GM19467 (cell line): Measurements from ENCODE around the gene LRRC8A.

Experiments
- ATAC-seq: cut with Tn5 transposase; IDR thresholded peaks from one replicate; pipeline ENCODE4 v1.9.1; 2021; ENCODE audit warnings: mild to moderate bottlenecking, moderate library complexity; ENCODE audit not compliant: unreplicated experiment

Gene LRRC8A

DNA sequence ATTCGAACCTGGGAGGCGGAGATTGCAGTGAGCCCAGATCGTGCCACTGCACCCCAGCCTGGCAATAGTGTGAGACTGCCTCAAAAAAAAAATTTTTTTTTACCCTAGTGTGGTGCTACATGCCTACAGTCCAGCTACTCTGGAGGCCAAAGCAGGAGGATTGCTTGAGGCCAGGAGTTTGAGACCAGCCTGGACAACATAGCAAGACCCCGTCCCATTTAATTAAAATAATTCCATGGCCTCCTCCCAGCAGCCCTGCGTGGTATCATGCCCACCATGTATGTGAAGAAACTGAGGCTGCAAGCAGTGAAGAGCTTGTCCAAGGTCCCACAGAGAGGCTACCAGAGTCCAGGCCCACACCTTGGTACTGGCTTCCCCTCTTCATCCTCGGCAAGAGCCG is 19.4 kb downstream of the LRRC8A start:
- ATAC-seq: no peak

DNA sequence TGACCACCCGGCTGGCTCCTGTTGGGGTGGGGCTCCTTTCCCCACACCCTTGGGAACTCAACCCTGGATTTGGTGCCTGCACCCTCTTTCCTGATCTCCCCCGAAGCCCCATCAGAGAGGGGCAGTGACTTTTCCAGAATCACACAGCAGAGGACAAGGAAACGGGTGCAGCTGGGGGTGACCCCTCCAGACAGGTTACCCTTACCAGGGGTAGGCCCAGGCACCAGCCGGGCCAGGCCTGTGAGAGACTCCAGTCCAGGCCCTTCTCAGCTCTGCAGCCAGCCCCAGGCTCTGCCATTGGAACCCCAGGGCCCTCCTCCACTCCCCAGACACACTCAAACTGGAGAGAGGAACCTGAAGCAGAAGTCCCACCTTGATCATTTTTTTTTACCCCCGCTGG is 19.9 kb downstream of the LRRC8A start:
- ATAC-seq: no peak

DNA sequence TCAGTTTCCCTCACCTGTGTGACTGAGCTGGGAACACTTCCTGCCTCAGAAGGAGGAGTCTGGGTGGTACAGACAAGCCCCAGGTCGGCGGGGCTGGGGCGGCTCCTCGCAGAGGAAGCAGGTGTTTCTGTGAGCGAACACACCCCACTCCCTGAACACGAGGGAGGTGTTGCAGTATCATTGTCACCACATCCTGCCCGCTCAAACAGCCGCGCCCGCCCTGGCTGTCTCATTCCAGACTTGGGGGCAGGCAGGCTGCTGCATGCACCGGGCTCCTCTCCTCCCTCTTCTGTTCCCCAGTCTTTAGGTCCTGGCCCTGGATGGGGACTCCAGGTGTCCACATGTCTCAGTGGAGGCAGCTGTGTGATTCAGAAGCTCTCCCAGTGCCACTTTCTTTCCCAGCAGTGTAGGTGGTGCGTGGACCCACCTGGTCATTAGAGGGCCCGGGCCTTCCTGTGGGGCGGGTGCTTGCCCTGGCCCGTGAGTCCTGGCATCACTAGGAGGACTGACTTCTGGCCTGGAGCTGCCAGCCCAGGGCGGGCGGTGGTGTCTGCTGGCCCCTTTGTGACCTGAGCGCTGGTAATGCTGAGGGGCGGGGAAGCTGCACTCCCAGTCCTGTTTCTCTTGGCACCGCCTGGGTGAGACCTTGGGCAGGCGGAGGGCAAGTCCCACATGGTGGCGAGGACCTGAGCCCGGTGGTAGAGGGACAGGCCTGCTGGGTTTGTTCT is 20.6 kb downstream of the LRRC8A start:
- peak; percentile 85 for ATAC-seq

DNA sequence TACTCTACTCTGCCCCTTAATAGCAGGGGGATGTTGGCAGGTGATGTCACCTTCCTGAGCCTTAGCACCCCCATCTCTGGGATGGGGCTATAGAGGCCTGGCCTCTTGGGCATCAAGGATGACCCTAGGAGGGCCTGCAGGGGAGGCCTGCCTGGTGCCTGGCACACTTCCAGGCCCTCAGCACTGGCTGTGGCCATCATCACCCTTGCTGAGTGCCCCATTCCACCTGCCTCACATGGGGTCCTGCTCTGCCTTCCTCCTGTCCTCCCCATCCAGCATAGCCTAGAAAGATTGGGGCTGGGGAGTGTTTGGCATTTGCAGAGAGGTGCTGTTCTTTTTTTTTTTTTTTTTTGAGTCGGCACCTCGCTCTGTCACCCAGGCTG is 21.1 kb downstream of the LRRC8A start:
- no peak for ATAC-seq

DNA sequence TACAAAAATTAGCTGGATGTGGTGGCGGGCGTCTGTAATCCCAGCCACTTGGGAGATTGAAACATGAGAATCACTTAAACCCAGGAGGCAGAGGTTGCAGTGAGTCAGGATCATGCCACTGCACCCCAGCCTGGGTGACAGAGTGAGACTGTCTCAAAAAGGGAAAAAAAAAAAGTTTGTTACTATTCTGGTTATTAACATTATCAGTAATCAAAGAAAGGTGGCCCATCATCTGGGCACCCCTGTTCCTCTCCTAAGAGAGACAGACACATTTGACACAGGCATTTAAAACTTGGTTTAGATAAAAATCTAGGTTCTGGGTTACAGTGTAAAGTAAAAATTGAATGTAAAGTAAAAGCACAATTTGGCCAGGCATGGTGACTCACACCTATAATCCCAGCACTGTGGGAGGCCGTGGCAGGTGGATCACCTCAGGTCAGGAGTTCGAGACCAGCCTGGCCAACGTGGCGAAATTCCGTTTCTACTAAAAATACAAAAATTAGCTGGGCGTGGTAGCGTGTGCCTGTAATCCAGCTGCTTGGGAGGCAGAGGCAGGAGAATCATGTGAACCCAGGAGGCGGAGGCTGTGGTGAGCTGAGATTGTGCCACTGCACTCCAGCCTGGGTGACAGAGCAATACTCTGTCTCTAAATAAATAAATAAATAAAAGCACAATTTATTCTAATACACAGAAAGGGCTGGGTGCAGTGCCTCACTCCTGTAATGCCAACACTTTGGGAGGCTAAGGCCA is 22.1 kb downstream of the LRRC8A start:
- ATAC-seq: no peak

DNA sequence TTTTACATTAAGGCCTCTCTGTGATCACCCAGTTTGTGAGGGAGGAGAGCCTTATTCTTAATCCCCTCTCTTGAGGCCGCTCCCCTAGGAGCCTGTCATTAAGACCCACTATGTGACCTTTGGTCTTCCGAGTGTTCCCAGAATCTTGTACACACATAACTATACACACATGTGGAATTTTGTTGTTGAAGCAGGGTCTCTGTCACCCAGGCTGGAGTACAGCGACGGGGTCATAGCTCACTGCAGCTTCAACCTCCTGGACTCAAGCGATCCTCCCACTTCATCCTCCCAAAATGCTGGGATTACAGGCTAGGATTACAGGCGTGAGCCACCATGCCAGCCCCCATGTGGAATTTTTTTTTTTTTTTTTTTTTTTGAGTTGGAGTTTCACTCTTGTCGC is 24.0 kb downstream of the LRRC8A start:
- ATAC-seq: no peak

DNA sequence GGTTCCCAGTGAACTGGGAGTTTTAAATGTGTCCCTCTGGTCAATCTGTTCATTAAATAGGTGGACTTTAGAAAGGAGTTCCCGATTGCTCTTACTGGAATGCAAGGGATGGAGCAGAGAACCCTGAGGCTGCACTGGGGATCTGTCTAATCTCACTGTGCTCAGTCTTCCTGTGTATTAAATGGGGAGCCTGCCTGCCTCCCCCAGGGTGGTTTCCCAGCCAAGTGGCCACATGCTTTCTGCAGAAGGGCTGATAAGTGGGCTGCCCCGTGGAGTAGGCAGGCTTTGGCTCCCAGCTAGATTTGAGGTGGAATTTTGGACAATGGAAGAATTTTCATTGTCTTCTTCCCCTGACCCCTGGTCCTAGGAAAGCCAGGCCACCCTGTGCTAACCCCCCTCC is 24.8 kb downstream of the LRRC8A start:
- no peak for ATAC-seq

DNA sequence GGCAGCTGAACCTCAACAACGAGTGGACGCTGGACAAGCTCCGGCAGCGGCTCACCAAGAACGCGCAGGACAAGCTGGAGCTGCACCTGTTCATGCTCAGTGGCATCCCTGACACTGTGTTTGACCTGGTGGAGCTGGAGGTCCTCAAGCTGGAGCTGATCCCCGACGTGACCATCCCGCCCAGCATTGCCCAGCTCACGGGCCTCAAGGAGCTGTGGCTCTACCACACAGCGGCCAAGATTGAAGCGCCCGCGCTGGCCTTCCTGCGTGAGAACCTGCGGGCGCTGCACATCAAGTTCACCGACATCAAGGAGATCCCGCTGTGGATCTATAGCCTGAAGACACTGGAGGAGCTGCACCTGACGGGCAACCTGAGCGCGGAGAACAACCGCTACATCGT is 26.4 kb downstream of the LRRC8A start:
- no peak for ATAC-seq

DNA sequence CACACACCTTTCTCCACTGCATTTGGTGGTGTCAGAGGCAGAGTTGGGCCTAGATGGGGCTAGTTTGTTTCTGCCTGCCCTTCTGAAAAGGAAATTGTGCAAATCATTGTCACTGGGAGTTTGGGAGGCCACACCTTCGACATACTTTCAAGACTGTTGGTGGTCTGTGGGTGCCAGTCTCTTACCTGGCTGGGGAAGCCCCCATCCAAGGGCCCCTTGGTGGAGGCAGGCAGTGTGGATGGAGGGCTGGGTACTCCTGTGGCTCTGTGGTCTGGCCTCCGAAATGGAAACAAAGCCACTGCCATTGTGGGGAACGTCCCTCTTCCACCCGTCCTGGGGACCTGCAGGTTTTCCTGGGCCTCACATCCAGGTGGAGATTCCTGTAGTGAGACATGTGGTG is 27.9 kb downstream of the LRRC8A start:
- ATAC-seq: no peak

DNA sequence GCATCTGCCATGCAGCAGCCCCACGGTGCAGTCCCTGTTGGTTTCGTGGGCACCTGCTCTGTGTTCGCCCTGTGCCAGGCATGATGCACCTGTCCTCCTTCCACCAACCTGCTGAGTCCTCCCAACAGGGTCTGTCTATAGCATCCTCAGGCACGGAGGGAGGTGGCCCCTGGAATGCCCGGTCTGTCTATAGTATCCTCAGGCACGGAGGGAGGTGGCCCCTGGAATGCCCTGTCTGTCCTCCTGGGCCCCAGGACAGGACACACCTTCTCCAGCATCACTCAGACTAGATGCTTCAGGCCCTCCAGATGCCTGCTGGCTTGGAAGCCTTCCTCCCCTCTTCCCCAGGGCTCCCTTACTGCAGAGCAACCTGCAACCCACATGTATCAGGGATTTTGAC is 29.0 kb downstream of the LRRC8A start:
- ATAC-seq: no peak

DNA sequence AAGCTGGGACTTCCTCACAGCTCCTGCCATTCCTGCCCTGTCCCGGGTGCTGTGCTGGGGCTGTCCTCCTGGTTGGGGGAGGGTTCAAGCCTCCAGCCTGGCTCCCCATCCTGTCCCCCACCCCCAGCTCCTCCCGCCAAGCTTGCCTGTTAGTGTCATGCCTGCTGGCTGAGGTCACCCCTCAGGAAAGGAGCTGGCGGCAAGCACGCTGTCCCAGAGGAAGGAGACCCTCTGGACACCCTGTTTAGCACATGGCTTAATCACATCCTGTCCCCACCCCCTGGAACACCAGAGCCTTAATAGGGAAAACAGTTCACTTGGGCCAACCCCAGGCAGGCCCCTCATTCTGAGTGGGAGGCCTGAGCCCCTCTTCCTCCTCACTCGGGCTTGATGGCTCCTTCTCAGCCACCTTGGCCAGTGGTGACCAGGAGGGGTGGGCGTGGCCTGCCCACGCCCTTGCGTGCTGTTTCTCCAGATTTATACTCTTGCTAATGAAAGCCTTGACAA is 29.6 kb downstream of the LRRC8A start:
- no peak for ATAC-seq

DNA sequence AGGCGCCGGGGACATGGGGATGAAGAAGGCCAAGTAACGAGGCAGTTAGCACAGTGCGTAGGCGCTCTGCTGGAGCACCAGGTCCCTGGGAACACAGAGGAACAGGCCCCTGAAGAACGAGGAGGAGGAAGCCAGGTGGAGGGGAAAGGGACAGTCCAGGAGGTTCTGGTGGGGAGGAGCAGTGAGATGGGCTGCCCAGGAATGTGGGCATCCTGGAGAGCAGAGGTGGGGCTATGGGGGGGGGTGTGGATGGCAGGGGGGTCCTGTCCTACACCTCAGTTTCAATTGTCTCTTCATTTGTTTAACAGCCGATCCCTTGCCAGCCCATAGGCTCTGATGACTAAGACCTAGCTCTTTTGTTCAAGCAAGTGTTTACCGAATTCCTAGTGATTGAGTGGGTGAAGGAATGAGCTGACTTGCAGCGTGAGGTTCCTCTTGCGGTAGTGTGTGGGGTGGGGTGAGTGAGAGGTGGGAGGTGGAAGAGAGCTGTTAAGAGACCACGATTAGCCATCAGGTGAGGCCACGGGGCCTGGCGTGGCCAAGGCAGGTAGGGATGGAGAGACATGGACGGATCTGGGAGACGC is 30.4 kb downstream of the LRRC8A start:
- no peak for ATAC-seq

DNA sequence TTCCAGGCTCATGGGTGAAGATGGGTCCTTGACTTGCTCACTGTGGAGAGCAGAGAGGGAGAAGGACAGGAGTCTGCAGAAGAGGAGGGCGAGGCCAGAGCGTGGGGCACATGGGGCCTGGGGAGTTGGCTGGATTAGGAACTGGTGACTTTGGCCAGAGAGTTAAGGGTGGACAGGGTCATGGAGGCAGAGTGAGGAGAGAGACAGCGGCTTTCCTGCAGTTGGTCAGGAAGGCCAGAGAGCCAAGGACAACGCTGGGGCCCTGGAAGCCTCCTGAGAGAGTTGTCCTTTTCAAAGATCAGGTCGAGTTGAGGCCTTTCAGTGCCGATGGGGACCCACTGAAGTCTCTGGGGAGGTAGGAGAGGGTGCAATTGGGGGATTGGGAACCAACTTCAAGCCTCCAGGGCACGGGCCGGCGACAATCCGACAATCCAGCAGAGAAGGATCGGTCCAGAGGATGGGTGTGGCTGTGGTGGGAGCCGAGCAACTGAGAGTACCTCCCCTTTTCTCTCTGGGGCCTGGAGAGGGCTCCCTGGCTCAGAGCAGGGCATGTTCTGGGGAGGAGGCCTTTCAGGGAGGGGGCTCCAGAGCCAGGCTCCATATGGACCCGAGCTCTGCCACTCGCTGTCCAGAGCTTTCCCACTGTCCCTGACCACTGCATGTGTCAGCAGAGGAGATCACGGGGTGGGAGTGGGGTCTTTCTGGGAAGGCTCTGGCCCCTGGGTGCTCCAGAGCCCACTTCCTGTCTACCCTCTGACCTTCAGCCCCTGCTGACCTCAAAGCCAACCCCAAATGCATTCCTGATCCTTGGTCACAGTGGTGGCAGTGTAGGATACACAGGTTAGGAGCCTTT is 31.3 kb downstream of the LRRC8A start:
- no peak for ATAC-seq

DNA sequence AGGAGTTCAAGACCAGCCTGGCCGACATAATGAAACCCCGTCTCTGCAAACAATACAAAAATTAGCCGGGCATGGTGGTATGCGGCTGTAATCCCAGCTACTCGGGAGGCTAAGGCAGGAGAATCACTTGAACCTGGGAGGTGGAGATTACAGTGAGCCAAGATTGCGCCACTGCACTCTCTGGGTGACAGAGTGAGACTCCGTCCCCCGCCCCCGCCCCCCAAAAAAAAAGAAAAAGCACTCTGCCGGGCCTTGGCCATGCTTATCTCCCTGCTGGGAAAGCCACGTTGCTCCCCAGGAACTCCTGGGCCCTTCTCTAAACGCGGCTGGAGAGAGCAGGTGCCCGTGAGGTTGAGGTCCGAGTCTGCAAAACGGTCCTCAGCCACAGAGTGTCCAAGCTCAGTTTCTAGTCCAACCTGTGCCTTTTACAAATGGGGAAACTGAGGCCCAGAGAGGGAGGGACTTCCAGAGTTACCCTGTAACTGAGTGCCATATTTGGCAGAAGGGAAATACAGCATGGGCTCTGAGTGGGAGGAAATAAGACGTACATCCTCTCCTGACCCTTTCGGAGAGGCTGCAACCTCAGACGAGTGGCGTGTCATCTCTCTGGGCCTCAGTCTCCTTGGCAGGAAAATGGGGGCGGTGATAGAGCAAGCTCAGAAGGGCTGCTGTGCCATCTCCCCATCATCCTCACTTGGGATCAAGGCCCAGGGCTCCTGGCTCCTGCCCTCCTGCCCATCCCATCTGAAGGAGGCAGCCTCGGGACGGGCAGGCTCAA is 32.3 kb downstream of the LRRC8A start:
- no peak for ATAC-seq

DNA sequence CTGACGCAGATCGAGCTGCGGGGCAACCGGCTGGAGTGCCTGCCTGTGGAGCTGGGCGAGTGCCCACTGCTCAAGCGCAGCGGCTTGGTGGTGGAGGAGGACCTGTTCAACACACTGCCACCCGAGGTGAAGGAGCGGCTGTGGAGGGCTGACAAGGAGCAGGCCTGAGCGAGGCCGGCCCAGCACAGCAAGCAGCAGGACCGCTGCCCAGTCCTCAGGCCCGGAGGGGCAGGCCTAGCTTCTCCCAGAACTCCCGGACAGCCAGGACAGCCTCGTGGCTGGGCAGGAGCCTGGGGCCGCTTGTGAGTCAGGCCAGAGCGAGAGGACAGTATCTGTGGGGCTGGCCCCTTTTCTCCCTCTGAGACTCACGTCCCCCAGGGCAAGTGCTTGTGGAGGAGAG is 34.3 kb downstream of the LRRC8A start:
- no peak for ATAC-seq

DNA sequence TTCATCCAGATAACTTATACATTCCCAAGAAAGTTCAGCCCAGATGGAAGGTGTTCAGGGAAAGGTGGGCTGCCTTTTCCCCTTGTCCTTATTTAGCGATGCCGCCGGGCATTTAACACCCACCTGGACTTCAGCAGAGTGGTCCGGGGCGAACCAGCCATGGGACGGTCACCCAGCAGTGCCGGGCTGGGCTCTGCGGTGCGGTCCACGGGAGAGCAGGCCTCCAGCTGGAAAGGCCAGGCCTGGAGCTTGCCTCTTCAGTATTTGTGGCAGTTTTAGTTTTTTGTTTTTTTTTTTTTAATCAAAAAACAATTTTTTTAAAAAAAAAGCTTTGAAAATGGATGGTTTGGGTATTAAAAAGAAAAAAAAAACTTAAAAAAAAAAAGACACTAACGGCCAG is 34.8 kb downstream of the LRRC8A start:
- ATAC-seq: no peak

DNA sequence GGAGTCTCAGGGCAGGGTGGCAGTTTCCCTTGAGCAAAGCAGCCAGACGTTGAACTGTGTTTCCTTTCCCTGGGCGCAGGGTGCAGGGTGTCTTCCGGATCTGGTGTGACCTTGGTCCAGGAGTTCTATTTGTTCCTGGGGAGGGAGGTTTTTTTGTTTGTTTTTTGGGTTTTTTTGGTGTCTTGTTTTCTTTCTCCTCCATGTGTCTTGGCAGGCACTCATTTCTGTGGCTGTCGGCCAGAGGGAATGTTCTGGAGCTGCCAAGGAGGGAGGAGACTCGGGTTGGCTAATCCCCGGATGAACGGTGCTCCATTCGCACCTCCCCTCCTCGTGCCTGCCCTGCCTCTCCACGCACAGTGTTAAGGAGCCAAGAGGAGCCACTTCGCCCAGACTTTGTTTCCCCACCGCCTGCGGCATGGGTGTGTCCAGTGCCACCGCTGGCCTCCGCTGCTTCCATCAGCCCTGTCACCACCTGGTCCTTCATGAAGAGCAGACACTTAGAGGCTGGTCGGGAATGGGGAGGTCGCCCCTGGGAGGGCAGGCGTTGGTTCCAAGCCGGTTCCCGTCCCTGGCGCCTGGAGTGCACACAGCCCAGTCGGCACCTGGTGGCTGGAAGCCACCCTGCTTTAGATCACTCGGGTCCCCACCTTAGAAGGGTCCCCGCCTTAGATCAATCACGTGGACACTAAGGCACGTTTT is 35.4 kb downstream of the LRRC8A start:
- ATAC-seq: no peak

DNA sequence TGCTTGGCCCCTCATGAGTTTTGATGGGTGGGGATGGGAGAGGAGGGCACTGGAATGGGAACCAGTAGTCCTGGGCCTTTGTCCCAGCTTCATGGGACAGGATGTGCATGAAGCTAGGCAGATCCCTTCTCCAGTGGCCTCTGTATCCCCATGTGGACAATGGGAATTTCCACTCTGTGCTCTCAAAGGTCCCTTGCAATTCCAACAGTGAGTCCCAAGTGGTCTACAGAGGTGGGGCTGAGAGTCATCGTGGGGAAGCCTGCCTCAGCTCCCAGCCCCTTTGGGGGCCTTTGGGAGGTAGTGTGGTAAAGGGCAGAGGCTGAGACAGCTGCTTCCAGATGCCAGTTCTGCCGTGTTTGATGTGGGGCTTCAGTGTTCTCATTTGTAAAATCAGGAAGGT is 37.0 kb downstream of the LRRC8A start:
- ATAC-seq: no peak

DNA sequence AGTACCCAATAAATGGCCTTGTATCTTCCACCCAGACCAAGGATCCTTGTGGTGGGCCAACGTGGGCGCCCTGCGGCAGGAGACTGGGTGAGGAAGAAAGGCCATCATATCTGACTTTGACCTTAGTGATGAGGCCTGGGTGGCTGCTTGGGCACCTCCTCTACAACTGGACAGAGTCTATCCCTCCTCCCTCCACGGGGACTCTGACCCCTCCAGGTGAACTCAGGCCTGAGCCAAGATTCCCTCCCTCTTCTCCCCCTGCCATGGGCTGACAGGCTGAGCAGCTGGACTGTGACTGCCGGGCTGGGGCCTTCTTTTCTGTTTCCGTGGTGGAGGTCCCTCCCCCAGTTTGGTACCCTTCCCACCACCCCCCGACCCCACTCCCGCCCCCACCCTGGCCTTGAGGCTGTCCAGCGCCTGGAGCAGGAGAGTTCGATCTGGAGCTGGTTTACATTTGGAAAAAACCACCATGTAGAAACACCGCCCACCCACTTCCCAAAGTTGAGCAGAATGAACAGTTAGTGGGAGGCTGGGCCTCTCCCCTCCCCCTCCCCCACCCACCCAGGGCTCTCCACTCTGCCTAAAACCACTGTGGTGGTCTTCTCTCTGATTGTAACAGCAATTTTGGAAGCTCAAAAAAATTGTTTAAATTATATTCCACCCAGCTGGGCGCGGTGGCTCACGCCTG is 37.6 kb downstream of the LRRC8A start:
- ATAC-seq: no peak
